ENCODE measurements around the gene KRTAP5-2.
"Not testable (repeated sequence)": the region's sequence is repeated elsewhere in the genome, so short reads cannot be mapped to it uniquely, and the experiment has no call there.

The KRTAP5-2 gene

DNA sequence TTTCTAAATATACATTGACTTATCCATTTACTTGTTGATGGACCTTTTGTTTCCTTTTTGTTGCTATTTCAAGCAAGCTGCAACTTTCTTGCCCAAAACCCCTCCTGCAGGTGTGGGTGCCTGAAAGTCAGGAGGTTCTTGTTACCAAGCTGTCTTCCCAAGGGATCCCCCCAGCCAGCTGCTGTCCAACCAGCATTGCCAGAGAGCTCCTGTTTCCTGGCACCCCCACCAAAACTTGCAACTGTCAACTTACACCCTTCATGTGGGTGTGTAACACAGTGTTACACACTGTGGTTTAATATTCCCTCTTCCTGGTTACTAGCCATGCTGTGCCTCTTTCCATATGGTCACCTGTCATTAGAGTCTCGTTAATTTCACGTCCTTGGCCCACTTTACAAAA is 11.4 kb downstream of the KRTAP5-2 start:
- Histone ChIP-seq H3K9me3 (ENCODE audit: insufficient read depth, low read depth, low read length) (peaks cover under 1% of the 10 kb centered on the region; the same call in 1 of the 2 replicates), H3K4me3 (ENCODE audit: low read length, poor library complexity, severe bottlenecking) (no peak overlapping the region), H3K4me2 (ENCODE audit: low read depth, low read length, poor library complexity, severe bottlenecking) (no peak overlapping the region), H3K27me3 (ENCODE audit: insufficient read depth, low read length, poor library complexity, severe bottlenecking) (no peaks in the 10 kb centered on the region), H3K9ac (ENCODE audit: low read depth, low read length, poor library complexity, severe bottlenecking) (no peak overlapping the region), H3F3A (ENCODE audit: low read depth) (no peaks in the 10 kb centered on the region), H3K9me2 (replicated peaks; ENCODE audit: low read depth, low read length) (no peaks in the 10 kb centered on the region), H3K4me1 (ENCODE audit: insufficient read depth, low read length, poor library complexity, severe bottlenecking) (no peaks in the 10 kb centered on the region), H3K79me2 (ENCODE audit: insufficient read depth, low read length) (no peaks in the 10 kb centered on the region), H3K36me3 (ENCODE audit: insufficient read depth, low read length) (no peaks in the 10 kb centered on the region), H2AFZ (ENCODE audit: low read length) (no peak overlapping the region), H4K20me1 (ENCODE audit: insufficient read depth, low read length, poor library complexity, severe bottlenecking) (no peaks in the 10 kb centered on the region)
- TF ChIP-seq, protein P1, sequence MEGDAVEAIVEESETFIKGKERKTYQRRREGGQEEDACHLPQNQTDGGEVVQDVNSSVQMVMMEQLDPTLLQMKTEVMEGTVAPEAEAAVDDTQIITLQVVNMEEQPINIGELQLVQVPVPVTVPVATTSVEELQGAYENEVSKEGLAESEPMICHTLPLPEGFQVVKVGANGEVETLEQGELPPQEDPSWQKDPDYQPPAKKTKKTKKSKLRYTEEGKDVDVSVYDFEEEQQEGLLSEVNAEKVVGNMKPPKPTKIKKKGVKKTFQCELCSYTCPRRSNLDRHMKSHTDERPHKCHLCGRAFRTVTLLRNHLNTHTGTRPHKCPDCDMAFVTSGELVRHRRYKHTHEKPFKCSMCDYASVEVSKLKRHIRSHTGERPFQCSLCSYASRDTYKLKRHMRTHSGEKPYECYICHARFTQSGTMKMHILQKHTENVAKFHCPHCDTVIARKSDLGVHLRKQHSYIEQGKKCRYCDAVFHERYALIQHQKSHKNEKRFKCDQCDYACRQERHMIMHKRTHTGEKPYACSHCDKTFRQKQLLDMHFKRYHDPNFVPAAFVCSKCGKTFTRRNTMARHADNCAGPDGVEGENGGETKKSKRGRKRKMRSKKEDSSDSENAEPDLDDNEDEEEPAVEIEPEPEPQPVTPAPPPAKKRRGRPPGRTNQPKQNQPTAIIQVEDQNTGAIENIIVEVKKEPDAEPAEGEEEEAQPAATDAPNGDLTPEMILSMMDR (conservative IDR thresholded peaks at IDR 0.05; ENCODE audit: low read length): no peak

GRCh38 chr11:1584661-1585370 is 13.3 kb downstream of the KRTAP5-2 start, which contains the start of gene KRTAP5-1:
Gene KRTAP5-1 (minus strand): TSS chr11:1585283. CDS start chr11:1585249, 34 bp downstream.
- not testable (repeated sequence) for H3K9me3 ChIP-seq (ENCODE audit: insufficient read depth, low read depth, low read length); H3K9me2 ChIP-seq (replicated peaks; ENCODE audit: low read depth, low read length); H3K4me3 ChIP-seq (ENCODE audit: low read length, poor library complexity, severe bottlenecking); H4K20me1 ChIP-seq (ENCODE audit: insufficient read depth, low read length, poor library complexity, severe bottlenecking); H3K9ac ChIP-seq (ENCODE audit: low read depth, low read length, poor library complexity, severe bottlenecking); H3F3A ChIP-seq (ENCODE audit: low read depth); H2AFZ ChIP-seq (ENCODE audit: low read length); H3K36me3 ChIP-seq (ENCODE audit: insufficient read depth, low read length); H3K4me2 ChIP-seq (ENCODE audit: low read depth, low read length, poor library complexity, severe bottlenecking); H3K27me3 ChIP-seq (ENCODE audit: insufficient read depth, low read length, poor library complexity, severe bottlenecking); H3K4me1 ChIP-seq (ENCODE audit: insufficient read depth, low read length, poor library complexity, severe bottlenecking); H3K79me2 ChIP-seq (ENCODE audit: insufficient read depth, low read length)

DNA sequence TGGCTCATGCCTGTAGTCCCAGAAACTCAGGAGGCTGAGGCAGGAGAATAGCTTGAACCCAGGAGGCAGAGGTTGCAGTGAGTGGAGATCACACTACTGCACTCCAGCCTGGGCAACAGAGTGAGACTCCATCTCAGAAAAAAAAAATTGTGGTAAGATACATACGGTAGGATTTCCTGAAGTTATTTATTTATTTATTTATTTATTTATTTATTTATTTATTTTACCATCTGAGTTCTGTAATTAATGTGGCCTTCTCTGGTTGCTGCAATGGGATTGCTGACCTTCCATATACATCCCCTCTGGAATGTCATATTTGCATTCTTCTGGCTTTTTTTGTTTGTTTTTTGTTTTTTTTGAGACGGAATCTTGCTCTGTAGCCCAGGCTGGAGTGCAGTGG is 15.2 kb downstream of the KRTAP5-2 start:
- H3F3A ChIP-seq (ENCODE audit: low read depth); H3K36me3 ChIP-seq (ENCODE audit: insufficient read depth, low read length); H3K9me3 ChIP-seq (ENCODE audit: insufficient read depth, low read depth, low read length); H3K4me1 ChIP-seq (ENCODE audit: insufficient read depth, low read length, poor library complexity, severe bottlenecking); H3K27me3 ChIP-seq (ENCODE audit: insufficient read depth, low read length, poor library complexity, severe bottlenecking); H3K4me3 ChIP-seq (ENCODE audit: low read length, poor library complexity, severe bottlenecking); H4K20me1 ChIP-seq (ENCODE audit: insufficient read depth, low read length, poor library complexity, severe bottlenecking); H3K79me2 ChIP-seq (ENCODE audit: insufficient read depth, low read length); H2AFZ ChIP-seq (ENCODE audit: low read length); H3K9me2 ChIP-seq (replicated peaks; ENCODE audit: low read depth, low read length); H3K9ac ChIP-seq (ENCODE audit: low read depth, low read length, poor library complexity, severe bottlenecking); H3K4me2 ChIP-seq (ENCODE audit: low read depth, low read length, poor library complexity, severe bottlenecking): not testable (repeated sequence)

DNA sequence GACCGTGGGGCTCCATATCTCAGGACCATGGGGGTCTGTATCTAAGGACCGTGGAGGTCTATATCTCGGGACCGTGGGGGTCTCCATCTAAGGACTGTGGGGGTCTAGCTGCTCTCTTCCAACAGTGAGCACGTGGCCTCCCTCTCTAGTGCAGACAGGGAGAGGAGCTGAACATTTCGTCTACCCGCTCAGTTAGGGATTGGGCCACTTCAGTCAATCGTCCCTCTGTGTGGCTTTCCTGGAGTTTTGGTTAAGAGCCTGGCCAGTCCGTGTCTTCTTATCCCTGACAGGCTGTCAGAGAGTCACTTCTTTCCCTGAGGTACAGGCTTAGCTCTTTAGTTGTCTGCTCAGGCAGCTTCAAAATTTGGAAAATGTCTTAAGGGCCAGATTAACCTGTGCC is 16.1 kb downstream of the KRTAP5-2 start:
- Histone ChIP-seq H4K20me1 (ENCODE audit: insufficient read depth, low read length, poor library complexity, severe bottlenecking) (no peaks in the 10 kb centered on the region), H3F3A (ENCODE audit: low read depth) (no peaks in the 10 kb centered on the region), H3K9me2 (replicated peaks; ENCODE audit: low read depth, low read length) (no peaks in the 10 kb centered on the region), H3K4me1 (ENCODE audit: insufficient read depth, low read length, poor library complexity, severe bottlenecking) (no peaks in the 10 kb centered on the region), H3K27me3 (ENCODE audit: insufficient read depth, low read length, poor library complexity, severe bottlenecking) (no peaks in the 10 kb centered on the region), H3K36me3 (ENCODE audit: insufficient read depth, low read length) (no peaks in the 10 kb centered on the region), H2AFZ (ENCODE audit: low read length) (no peak overlapping the region), H3K4me2 (ENCODE audit: low read depth, low read length, poor library complexity, severe bottlenecking) (no peak overlapping the region), H3K4me3 (ENCODE audit: low read length, poor library complexity, severe bottlenecking) (no peak overlapping the region), H3K9me3 (ENCODE audit: insufficient read depth, low read depth, low read length) (peaks cover 5% of the 10 kb centered on the region; the same call in 1 of the 2 replicates), H3K79me2 (ENCODE audit: insufficient read depth, low read length) (no peaks in the 10 kb centered on the region), H3K9ac (ENCODE audit: low read depth, low read length, poor library complexity, severe bottlenecking) (no peak overlapping the region)
- TF ChIP-seq, protein P1 (conservative IDR thresholded peaks at IDR 0.05; ENCODE audit: low read length): no peak
- TF ChIP-seq EZH2phosphoT487 (IDR thresholded peaks at IDR 0.05; ENCODE audit: borderline replicate concordance): no peak

All from Loucy (cell line).